NOMO-1 (cell line): Measurements from ENCODE around the gene CBARP.

ENCODE experiments used
- DNase-seq, 2 experiments: peaks; one replicate each; lab custom pipeline; 2025; ENCODE audit not compliant: unreplicated experiment in 2 of 2; lab: John Stamatoyannopoulos, UW

Gene CBARP

DNA sequence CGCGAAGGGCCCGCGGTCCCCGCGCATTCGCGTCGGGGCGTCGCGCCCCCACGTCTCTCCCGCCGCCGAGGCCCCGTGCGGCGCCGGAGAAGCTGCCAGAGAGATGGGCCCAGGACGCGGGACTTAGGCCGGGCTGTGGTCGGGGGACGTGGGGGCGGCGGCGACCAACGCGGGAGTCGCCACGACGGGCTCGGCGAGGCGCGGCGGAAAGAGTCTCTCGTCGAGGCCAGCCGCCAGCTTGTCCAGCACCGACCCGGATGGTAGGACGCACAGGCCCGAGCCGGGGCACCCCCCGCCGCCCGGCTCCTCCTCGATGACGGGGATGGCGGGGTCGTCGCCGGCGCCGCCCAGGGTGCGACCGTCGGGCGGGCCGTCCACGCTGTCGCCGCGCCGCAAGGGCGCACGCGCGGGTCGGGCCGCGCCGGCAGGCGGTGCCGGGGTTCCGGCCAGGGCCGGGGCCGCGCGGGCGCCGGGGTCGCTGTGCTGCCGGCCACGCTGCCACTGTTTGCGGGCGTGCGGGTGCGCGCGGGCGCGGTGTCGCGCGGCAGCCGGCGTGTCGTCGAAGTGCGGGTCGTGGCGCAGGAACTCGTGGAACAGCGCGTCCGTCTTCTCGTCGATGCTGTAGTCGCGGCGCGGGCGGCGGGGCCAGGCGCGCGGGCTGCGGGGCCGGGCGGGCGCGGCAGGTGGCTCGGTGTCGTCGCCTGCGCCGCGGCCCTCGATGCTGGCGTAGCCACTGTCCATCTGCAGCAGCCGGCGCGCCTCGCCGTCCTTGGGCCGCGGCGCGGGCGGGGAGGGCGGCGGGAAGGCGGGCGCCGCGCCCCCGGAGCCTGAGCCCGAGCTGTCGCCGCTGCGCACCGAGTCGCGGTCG lies 8.5 kb downstream of the CBARP start:
- no peak for DNase-seq

DNA sequence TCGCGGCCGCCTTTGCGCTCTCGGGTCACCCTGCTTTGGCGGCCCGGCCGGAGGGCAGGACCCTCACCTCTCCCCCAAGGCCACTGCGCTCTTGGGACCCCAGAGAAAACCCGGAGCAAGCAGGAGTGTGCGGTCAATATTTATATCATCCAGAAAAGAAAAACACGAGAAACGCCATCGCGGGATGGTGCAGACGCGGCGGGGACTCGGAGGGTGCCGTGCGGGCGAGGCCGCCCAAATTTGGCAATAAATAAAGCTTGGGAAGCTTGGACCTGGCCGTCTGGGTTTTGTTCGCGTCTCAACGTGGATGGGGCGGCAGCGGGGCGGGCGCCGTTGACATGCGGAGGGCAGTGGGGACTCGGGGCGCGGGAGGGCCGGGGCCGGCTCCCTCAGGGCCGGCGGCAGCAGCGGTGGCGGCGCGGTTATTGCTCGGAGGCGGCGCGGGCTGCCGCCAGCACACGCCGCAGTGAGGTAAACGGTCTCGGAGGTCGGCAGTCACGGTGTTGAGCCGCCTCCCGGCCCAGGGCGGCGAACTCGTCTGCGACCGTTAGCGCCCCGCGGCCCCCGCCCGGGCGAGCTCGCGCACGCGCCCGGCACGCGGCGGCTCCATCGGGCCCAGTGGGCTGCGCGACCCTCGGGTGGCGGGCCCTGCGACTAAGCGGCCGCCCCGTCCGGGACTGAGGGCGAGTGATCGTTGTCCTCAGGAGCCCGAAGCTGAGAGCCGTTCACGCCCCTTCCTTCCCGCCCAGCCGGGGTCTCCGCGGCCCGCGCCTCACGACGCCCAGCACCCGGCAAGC lies 9.4 kb downstream of the CBARP start:
- DNase-seq, result no peak

GRCh38 chr19:1227304-1228054 lies 10.3 kb downstream of the CBARP start:
- DNase-seq, result no peak

- no peak for DNase-seq
These were observed 11.1 kb downstream of the CBARP start for GRCh38 chr19:1226522-1227303.

DNA sequence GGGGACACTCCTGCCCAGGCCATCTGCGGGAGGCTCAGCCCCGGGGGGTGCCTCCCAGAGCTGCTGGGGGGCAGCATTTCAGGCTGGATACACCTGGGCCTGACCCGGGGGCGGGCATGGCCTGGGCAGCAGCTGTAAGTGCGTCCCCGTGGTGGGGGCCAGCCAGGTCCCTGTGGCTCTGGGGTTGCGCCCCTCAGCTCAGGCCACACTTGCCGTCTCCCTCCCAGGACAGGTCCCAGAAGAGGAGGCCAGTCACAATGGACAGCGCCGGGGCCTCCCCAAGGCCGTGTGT lies 11.6 kb downstream of the CBARP start:
- no peak for DNase-seq

GRCh38 chr19:1225440-1226226 lies 12.2 kb downstream of the CBARP start:
- no peak for DNase-seq

DNA sequence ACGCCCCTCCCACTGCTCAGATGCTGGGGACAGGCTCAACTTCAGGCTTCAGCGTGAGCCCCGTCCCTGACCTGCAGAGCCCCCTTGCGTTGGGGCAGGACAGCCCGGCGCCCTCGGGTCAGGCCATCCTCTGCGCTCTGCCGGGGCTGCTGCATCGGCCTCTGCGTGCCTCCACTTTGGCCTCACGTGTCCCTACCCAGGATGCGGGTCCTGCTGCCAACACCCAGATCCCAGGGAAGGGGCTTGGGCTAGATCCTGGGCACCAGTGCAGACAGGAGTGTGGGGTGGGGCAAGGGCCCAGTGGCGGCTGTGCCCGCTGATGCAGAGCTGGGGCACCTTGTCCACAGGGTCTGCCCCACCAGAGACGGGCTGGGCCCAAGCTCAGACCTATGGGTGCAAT lies 13.0 kb downstream of the CBARP start:
- no peak for DNase-seq

GRCh38 chr19:1224047-1224825 lies 13.6 kb downstream of the CBARP start:
- DNase-seq, result no peak

GRCh38 chr19:1223018-1223855 lies 14.6 kb downstream of the CBARP start:
- DNase-seq, result no peak

GRCh38 chr19:1222394-1222793 lies 15.4 kb downstream of the CBARP start:
- no peak for DNase-seq

- DNase-seq, result no peak
These were observed 15.9 kb downstream of the CBARP start for GRCh38 chr19:1221904-1222255.

DNA sequence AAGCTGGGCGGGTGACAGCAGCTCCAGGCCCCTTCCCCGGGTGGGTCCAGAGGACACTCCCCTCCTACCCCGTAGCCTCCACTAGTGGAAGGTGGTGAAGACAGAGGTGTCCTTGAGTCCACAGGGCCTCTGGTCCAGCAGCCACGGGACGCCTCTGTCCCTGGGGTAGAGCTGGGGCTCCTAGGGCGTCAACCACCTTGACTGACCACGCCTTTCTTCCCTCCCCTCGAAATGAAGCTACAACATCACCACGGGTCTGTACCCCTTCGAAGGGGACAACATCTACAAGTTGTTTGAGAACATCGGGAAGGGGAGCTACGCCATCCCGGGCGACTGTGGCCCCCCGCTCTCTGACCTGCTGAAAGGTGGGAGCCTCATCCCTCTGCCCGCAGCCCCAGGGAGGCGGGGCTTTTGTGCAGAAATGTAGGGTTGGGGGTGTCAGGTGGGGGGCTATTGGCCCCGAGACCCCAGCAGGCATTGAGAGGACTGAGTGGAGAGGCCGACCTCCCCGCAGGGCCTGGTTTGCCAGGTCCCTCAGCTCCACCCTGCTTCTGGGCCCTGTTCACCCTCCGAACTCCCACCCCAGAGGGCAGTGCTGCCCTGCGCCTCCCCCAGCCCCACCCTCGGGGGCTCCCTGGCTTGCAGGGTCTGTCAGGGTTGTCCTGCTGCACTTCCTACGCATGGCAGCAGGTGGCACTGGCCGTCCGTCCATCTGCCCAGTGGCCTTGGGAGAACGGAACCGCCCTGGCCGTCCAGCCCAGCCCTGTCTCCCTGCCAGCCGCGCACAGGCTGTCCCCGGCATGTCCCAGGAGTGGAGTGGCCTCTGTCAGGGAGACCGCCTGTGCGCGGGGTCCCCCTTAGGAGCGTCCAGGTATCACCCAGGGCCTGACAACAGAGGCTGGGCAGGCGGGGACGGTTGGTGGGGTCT lies 16.6 kb downstream of the CBARP start:
- no peak for DNase-seq

- no peak for DNase-seq
These were observed 17.3 kb downstream of the CBARP start for GRCh38 chr19:1220477-1220930.

- no peak for DNase-seq
These were observed 17.9 kb downstream of the CBARP start for GRCh38 chr19:1219786-1220476.

- DNase-seq, result no peak
These were observed 18.8 kb downstream of the CBARP start for GRCh38 chr19:1218751-1219567.

GRCh38 chr19:1217366-1217765 lies 20.4 kb downstream of the CBARP start:
- no peak for DNase-seq
